Smooth muscle cell (in vitro differentiated cells): Measurements from ENCODE around the gene MRGPRG. TPM values are rescaled to one million over a fixed set of nuclear protein-coding genes. Genes with fewer than 3 reads are reported as not detected.

Experiments used
- DNase-seq: peaks from one replicate; lab custom pipeline; 2025; ENCODE audit not compliant: unreplicated experiment; lab: John Stamatoyannopoulos, UW
- H2AFZ ChIP-seq: fragments of 200-600 bp; sonication (generic); 2 replicates; pipeline ENCODE4 v1.6.0; 2016; ENCODE audit warnings: antibody characterized with exemption, low read depth, mild to moderate bottlenecking
- H3F3A ChIP-seq: fragments of 200-600 bp; sonication (generic); 2 replicates; pipeline ENCODE4 v1.6.0; 2017; ENCODE audit warnings: antibody characterized with exemption, low read depth
- H3K27ac ChIP-seq: fragments of 200-600 bp; sonication (generic); 2 replicates; pipeline ENCODE4 v1.5.1; 2016; ENCODE audit warnings: low read depth, mild to moderate bottlenecking
- H3K27me3 ChIP-seq: fragments of 200-600 bp; sonication (generic); 2 replicates; pipeline ENCODE4 v1.6.1; 2016; ENCODE audit warnings: low read depth, mild to moderate bottlenecking
- H3K36me3 ChIP-seq: fragments of 200-600 bp; sonication (generic); 2 replicates; pipeline ENCODE4 v1.5.1; 2016; ENCODE audit warnings: low read depth
- H3K4me1 ChIP-seq: fragments of 200-600 bp; sonication (generic); 2 replicates; pipeline ENCODE4 v1.5.1; 2016; ENCODE audit warnings: low read depth
- H3K4me2 ChIP-seq: fragments of 200-600 bp; sonication (generic); 2 replicates; pipeline ENCODE4 v1.6.0; 2016; ENCODE audit warnings: mild to moderate bottlenecking
- H3K4me3 ChIP-seq: fragments of 200-600 bp; sonication (generic); 2 replicates; pipeline ENCODE4 v1.5.1; 2016; ENCODE audit warnings: mild to moderate bottlenecking
- H3K79me2 ChIP-seq: fragments of 200-600 bp; sonication (generic); 2 replicates; pipeline ENCODE4 v1.6.0; 2016; ENCODE audit warnings: low read depth, mild to moderate bottlenecking
- H3K9ac ChIP-seq: fragments of 200-600 bp; sonication (generic); 2 replicates; pipeline ENCODE4 v1.6.0; 2016; ENCODE audit warnings: low read depth
- H3K9me3 ChIP-seq: fragments of 200-600 bp; sonication (generic); replicated peaks from 2 replicates; pipeline ENCODE4 v1.5.1; 2016; ENCODE audit warnings: low read depth
- H4K20me1 ChIP-seq: fragments of 200-600 bp; sonication (generic); 2 replicates; pipeline ENCODE4 v1.6.0; 2016; ENCODE audit warnings: low read depth
- CTCF ChIP-seq: fragments of 200-600 bp; sonication (generic); IDR thresholded peaks from 2 replicates; pipeline ENCODE4 v1.5.1; 2017; ENCODE audit warnings: borderline replicate concordance, mild to moderate bottlenecking, antibody characterized with exemption; ENCODE audit not compliant: insufficient read depth, poor library complexity, severe bottlenecking
- WGBS: methylation state at CpG from one replicate; pipeline ENCODE4 v1.1.7; 2016; ENCODE audit warnings: low lambda C conversion rate; 5-methylcytosine and 5-hydroxymethylcytosine counted together
- polyA plus RNA-seq: library from polyadenylated mRNA; unstranded; fragments of >200 nt; fragmentation: Nextera tagmentation; extraction: Ambion mirVana; gene quantifications from 2 replicates; pipeline ENCODE4 v1.2.1, GENCODE V29; 2016
- total RNA-seq: library from RNA; depleted of rRNA; stranded (reverse); fragments of >200 nt; gene quantifications from 2 replicates; pipeline ENCODE4 v1.2.3, GENCODE V29; 2014

The MRGPRG gene
- total and polyA plus RNA-seq, 2 experiments from 2014 or later = not detected

GRCh38 chr11:3186166-3186953 is 32.3 kb downstream of the MRGPRG start:
- Histone ChIP-seq H3K36me3 (no peaks in the 10 kb centered on the region), H3K4me2 (no peak overlapping the region), H3K4me1 (peaks cover 11% of the 10 kb centered on the region), H4K20me1 (no peaks in the 10 kb centered on the region), H3K9me3 (no peaks in the 10 kb centered on the region), H2AFZ (no peak overlapping the region), H3K4me3 (no peak overlapping the region), H3K9ac (no peak overlapping the region), H3K27me3 (no peaks in the 10 kb centered on the region), H3F3A (no peaks in the 10 kb centered on the region), H3K27ac (no peak overlapping the region), H3K79me2 (no peaks in the 10 kb centered on the region)
- 85% methylated on average over 11 of the region's 11 CpGs for WGBS
- no peak for DNase-seq
- TF ChIP-seq CTCF = no peak

- Histone ChIP-seq H3K4me1 (peaks cover 11% of the 10 kb centered on the region), H3K9me3 (no peaks in the 10 kb centered on the region), H3K36me3 (no peaks in the 10 kb centered on the region), H2AFZ (no peak overlapping the region), H3K27me3 (no peaks in the 10 kb centered on the region), H3K9ac (no peak overlapping the region), H3F3A (no peaks in the 10 kb centered on the region), H4K20me1 (no peaks in the 10 kb centered on the region), H3K4me3 (no peak overlapping the region), H3K27ac (no peak overlapping the region), H3K79me2 (no peaks in the 10 kb centered on the region), H3K4me2 (no peak overlapping the region)
- TF ChIP-seq CTCF = no peak
- no peak for DNase-seq
- 90% methylated on average over 11 of the region's 11 CpGs for WGBS
These were observed 33.8 kb downstream of the MRGPRG start for GRCh38 chr11:3184732-3185347.

- Histone ChIP-seq H3K27ac (no peak overlapping the region), H3K79me2 (no peaks in the 10 kb centered on the region), H3K27me3 (no peaks in the 10 kb centered on the region), H4K20me1 (no peaks in the 10 kb centered on the region), H3K9me3 (no peaks in the 10 kb centered on the region), H3K9ac (no peak overlapping the region), H2AFZ (no peak overlapping the region), H3K36me3 (no peaks in the 10 kb centered on the region), H3K4me3 (no peak overlapping the region), H3F3A (no peaks in the 10 kb centered on the region), H3K4me1 (peaks cover 1% of the 10 kb centered on the region), H3K4me2 (no peak overlapping the region)
- WGBS = 94% methylated on average over 6 of the region's 6 CpGs
- no peak for TF ChIP-seq CTCF
- DNase-seq = no peak
These were observed 35.1 kb downstream of the MRGPRG start for GRCh38 chr11:3183523-3183922.
